Liver (tissue), 9 donors: ENCODE results near the gene SH2D4B. TPM values are rescaled to one million over a fixed set of nuclear protein-coding genes. Genes with fewer than 3 reads are reported as not detected.

Experiments used
- DNase-seq: peaks from one replicate; pipeline ENCODE4 v3.0.0-alpha.2; 2017; ENCODE audit warnings: low spot score
- H3K27ac ChIP-seq, 2 donors: one replicate each; pipeline ENCODE4 v1.7.0; 2013; ENCODE audit warnings: inconsistent platforms in 2 of 2, low read length in 2 of 2, control low read depth in 1 of 2, low read depth in 1 of 2, mild to moderate bottlenecking in 1 of 2
- H3K27me3 ChIP-seq, 4 donors: one replicate each; pipeline versions ENCODE4 v1.6.1 to v1.7.0; 2013; ENCODE audit warnings: low read length in 3 of 4, inconsistent platforms in 1 of 4, mild to moderate bottlenecking in 1 of 4, moderate library complexity in 1 of 4; ENCODE audit not compliant: control insufficient read depth in 4 of 4, insufficient read depth in 4 of 4
- H3K36me3 ChIP-seq, 4 donors: one replicate each; pipeline versions ENCODE4 v1.6.1 to v1.7.0; 2013; ENCODE audit warnings: low read length in 3 of 4, mild to moderate bottlenecking in 3 of 4, low read depth in 1 of 4, moderate library complexity in 1 of 4; ENCODE audit not compliant: control insufficient read depth in 4 of 4, insufficient read depth in 3 of 4
- H3K4me1 ChIP-seq, 4 donors: one replicate each; pipeline versions ENCODE4 v1.6.1 to v1.7.0; 2013; ENCODE audit warnings: low read length in 3 of 4, mild to moderate bottlenecking in 3 of 4, moderate library complexity in 1 of 4; ENCODE audit not compliant: control insufficient read depth in 4 of 4, insufficient read depth in 4 of 4
- H3K4me3 ChIP-seq, 3 donors: one replicate each; pipeline versions ENCODE4 v1.6.1 to v1.7.0; 2013; ENCODE audit warnings: low read length in 3 of 3, control low read depth in 1 of 3, low read depth in 1 of 3, mild to moderate bottlenecking in 1 of 3
- H3K9ac ChIP-seq, 2 donors: one replicate each; pipeline ENCODE4 v1.7.0; 2013; ENCODE audit warnings: low read length in 2 of 2, mild to moderate bottlenecking in 2 of 2, moderate library complexity in 2 of 2, control low read depth in 1 of 2, low read depth in 1 of 2
- H3K9me3 ChIP-seq, 4 donors: one replicate each; pipeline versions ENCODE4 v1.6.1 to v1.7.0; 2013; ENCODE audit warnings: low read length in 3 of 4; ENCODE audit not compliant: control insufficient read depth in 4 of 4
- EGR1 ChIP-seq, 2 donors: IDR thresholded peaks; 2 replicates each; pipeline ENCODE4 v1.6.1; 2016 to 2018; ENCODE audit warnings: antibody characterized with exemption in 2 of 2, low read depth in 2 of 2
- FOXA1 ChIP-seq: IDR thresholded peaks from 2 replicates; pipeline ENCODE4 v1.6.1; 2016; ENCODE audit warnings: antibody characterized with exemption
- FOXA2 ChIP-seq: IDR thresholded peaks from 2 replicates; pipeline ENCODE4 v1.6.1; 2016; ENCODE audit warnings: antibody characterized with exemption
- GABPA ChIP-seq, 2 donors: IDR thresholded peaks in 1 of 2; conservative IDR thresholded peaks in 1 of 2; 2 replicates each; pipeline ENCODE4 v1.6.1; 2016; ENCODE audit warnings: antibody characterized with exemption in 2 of 2, mild to moderate bottlenecking in 1 of 2, moderate library complexity in 1 of 2
- HNF4A ChIP-seq, 2 donors: conservative IDR thresholded peaks; 2 replicates each; pipeline ENCODE4 v1.6.1; 2016; ENCODE audit warnings: antibody characterized with exemption in 2 of 2, mild to moderate bottlenecking in 2 of 2
- JUND ChIP-seq, 2 donors: IDR thresholded peaks; 2 replicates each; pipeline ENCODE4 v1.6.1; 2016; ENCODE audit warnings: antibody characterized with exemption in 2 of 2
- MAX ChIP-seq: IDR thresholded peaks from 2 replicates; pipeline ENCODE4 v1.6.1; 2016; ENCODE audit warnings: antibody characterized with exemption
- NR2F2 ChIP-seq: IDR thresholded peaks from 2 replicates; pipeline ENCODE4 v1.6.1; 2016; ENCODE audit warnings: antibody characterized with exemption
- REST ChIP-seq: IDR thresholded peaks from 2 replicates; pipeline ENCODE4 v1.6.1; 2016; ENCODE audit warnings: antibody characterized with exemption, mild to moderate bottlenecking
- RXRA ChIP-seq, 2 donors: IDR thresholded peaks; 2 replicates each; pipeline ENCODE4 v1.6.1; 2017 to 2018; ENCODE audit warnings: antibody characterized with exemption in 2 of 2, mild to moderate bottlenecking in 1 of 2
- SP1 ChIP-seq: IDR thresholded peaks from 2 replicates; pipeline ENCODE4 v1.6.1; 2018; ENCODE audit warnings: antibody characterized with exemption, mild to moderate bottlenecking
- TAF1 ChIP-seq: conservative IDR thresholded peaks from 2 replicates; pipeline ENCODE4 v1.6.1; 2016; ENCODE audit warnings: antibody characterized with exemption, mild to moderate bottlenecking
- YY1 ChIP-seq: IDR thresholded peaks from 2 replicates; pipeline ENCODE4 v1.6.1; 2016; ENCODE audit warnings: antibody characterized with exemption, mild to moderate bottlenecking
- ZBTB33 ChIP-seq: IDR thresholded peaks from 2 replicates; pipeline ENCODE4 v1.6.1; 2016; ENCODE audit warnings: antibody characterized with exemption
- WGBS: extraction: QIAGEN DNeasy Blood & Tissue Kit; methylation state at CpG from one replicate; pipeline ENCODE4 v1.1.7; 2013; 5-methylcytosine and 5-hydroxymethylcytosine counted together
- polyA plus RNA-seq, 2 donors: library from polyadenylated mRNA; stranded (reverse) in 1 of 2; unstranded in 1 of 2; fragments of 200-250 nt in 1 of 2; fragments of >200 nt in 1 of 2; fragmentation: Nextera tagmentation in 1 of 2; extraction: Ambion mirVana in 1 of 2; gene quantifications; one replicate each; pipeline versions ENCODE4 v1.2.1 to v1.2.3, GENCODE V29; 2013 to 2015
- total RNA-seq, 2 donors: library from RNA; depleted of rRNA; stranded (reverse); fragments of >200 nt; gene quantifications; one replicate each; pipeline ENCODE4 v1.2.3, GENCODE V29; 2014
- TF ChIP-seq, protein P1 (sequence below): IDR thresholded peaks from 2 replicates; pipeline ENCODE4 v1.6.1; 2016; ENCODE audit warnings: antibody characterized with exemption
- TF ChIP-seq, protein P2 (sequence below): fragments of 150-350 bp; IDR thresholded peaks from 2 replicates; pipeline ENCODE4 v1.5.1; 2017; ENCODE audit warnings: improper control_type of control experiment, low read depth, low read length; ENCODE audit not compliant: missing input control
- donor health status: healthy.
- donor health status: healthy.
- donor health status: healthy.
- donor health status: healthy.
- donor health status: healthy.

The SH2D4B gene
- total and polyA plus RNA-seq, 4 donors, result 0.19 TPM; not detected in 3

DNA sequence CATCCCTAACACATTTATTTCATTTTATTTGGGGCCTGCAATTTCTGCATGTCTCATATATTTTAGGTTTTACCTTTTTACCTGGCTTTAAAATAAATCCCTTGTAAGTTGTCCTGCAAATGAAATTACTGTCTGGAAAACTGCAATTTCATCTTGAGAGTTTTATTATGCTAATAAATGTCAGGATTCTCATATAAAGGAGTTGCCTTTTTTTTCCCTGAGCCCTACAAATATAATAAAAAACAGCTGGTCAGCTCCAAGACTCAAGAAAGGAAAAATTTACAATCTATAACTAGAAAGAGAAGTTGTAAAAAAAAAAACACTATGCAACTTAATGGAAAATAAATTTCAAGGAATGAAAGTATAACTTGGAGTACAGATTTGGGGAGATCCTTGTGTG is 108.7 kb downstream of the SH2D4B start:
- peaks cover 0 to 2% (median 0%) of the 10 kb centered on the region in 4 donors for H3K27me3 ChIP-seq
- no peak for DNase-seq
- H3K36me3 ChIP-seq, result no peaks in the 10 kb centered on the region
- no peak overlapping the region for H3K4me3 ChIP-seq
- H3K9me3 ChIP-seq, result no peaks in the 10 kb centered on the region
- TF ChIP-seq FOXA2, result no peak
- TF ChIP-seq TAF1, result no peak
- no peak for TF ChIP-seq EGR1 (IDR thresholded peaks at IDR 0.05; ENCODE audit: low read depth in 2 of 2)
- TF ChIP-seq YY1, result no peak
- TF ChIP-seq HNF4A (conservative IDR thresholded peaks at IDR 0.05), result no peak
- no peak overlapping the region for H3K9ac ChIP-seq
- H3K4me1 ChIP-seq, result no peaks in the 10 kb centered on the region
- H3K27ac ChIP-seq, result no peak overlapping the region

DNA sequence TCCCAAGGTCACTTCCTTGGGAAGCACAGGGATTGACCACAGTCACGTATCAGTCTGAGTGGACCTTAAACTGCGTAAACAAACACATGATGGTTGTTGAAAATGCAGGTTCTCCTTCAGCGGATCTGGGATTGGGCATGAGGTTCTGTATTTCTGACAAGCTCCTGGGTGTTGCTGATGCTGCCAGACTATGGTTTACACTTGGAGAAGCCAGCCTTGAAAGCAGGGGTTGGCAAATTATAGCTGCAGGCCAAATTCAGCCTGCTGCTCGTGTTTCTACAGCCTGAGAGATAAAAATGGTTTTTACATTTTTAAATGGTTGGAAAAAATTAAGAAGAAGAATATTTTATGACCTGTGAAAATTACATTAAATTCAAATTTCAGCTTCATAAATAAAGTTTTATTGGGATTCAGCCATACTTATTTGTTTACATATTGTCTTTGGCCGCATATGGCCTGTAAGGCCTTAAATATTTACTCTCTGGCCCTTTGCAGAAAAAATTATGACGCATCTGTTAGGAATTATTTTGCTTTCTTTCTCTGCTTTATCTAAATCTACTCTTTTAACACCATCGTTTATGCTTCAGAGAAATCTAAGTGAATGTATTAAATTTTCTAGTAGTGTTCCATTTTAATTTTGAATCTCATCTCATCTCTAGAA is 109.6 kb downstream of the SH2D4B start:
- DNase-seq, result no peak
- Histone ChIP-seq H3K27ac (no peak overlapping the region), H3K36me3 (no peaks in the 10 kb centered on the region), H3K4me3 (no peak overlapping the region), H3K27me3 (peaks cover 0 to 2% (median 0%) of the 10 kb centered on the region in 4 donors), H3K4me1 (no peaks in the 10 kb centered on the region), H3K9me3 (peaks cover 0 to under 1% (median 0%) of the 10 kb centered on the region in 4 donors), H3K9ac (no peak overlapping the region)
- 78% methylated on average over 7 of the region's 7 CpGs for WGBS
- TF ChIP-seq GABPA (IDR thresholded peaks at IDR 0.05 in 1 of 2, conservative IDR thresholded peaks at IDR 0.05 in 1 of 2) (no peak), RXRA (IDR thresholded peaks at IDR 0.05) (no peak), HNF4A (conservative IDR thresholded peaks at IDR 0.05) (no peak)

GRCh38 chr10:80648106-80648505 is 110.4 kb downstream of the SH2D4B start:
- Histone ChIP-seq H3K9ac (no peak overlapping the region), H3K9me3 (peaks cover 0 to 4% (median 3%) of the 10 kb centered on the region in 4 donors), H3K36me3 (no peaks in the 10 kb centered on the region), H3K27ac (no peak overlapping the region), H3K4me1 (no peaks in the 10 kb centered on the region), H3K27me3 (peaks cover 0 to 2% (median 0%) of the 10 kb centered on the region in 4 donors), H3K4me3 (no peak overlapping the region)
- 83% methylated on average over 5 of the region's 5 CpGs for WGBS
- DNase-seq, result no peak
- TF ChIP-seq ZBTB33 (no peak), FOXA1 (no peak), RXRA (IDR thresholded peaks at IDR 0.05) (no peak), JUND (IDR thresholded peaks at IDR 0.05) (no peak), FOXA2 (no peak)

DNA sequence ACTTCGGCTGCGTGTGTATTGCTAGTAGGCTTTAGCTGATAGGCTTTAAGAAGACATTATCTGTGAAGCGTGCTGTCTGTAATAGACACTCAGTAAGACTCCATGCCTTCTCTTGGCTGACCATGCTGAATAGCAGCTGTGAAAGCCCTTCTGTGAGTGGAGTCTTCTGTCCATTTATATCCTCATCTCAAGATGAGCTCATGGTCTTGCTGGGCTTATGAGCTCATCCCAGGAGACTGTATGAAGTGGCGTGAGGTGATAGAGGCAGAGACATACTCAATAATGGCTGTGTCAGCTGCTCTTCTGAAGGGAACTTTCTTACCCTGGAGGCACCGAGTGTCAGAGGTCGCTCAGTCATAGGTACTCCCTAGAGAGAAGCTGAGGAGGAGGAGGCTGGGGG is 111.5 kb downstream of the SH2D4B start:
- DNase-seq, result no peak
- H3K4me3 ChIP-seq, result no peak overlapping the region
- peaks cover 0 to 2% (median 0%) of the 10 kb centered on the region in 4 donors for H3K27me3 ChIP-seq
- WGBS, result 92% methylated on average over 6 of the region's 6 CpGs
- H3K9ac ChIP-seq, result no peak overlapping the region
- H3K4me1 ChIP-seq, result no peaks in the 10 kb centered on the region
- H3K9me3 ChIP-seq, result peaks cover 6 to 10% (median 8%) of the 10 kb centered on the region in 4 donors
- no peak overlapping the region for H3K27ac ChIP-seq
- no peaks in the 10 kb centered on the region for H3K36me3 ChIP-seq
- TF ChIP-seq FOXA1 (no peak), FOXA2 (no peak), REST (no peak), SP1 (no peak), HNF4A (conservative IDR thresholded peaks at IDR 0.05) (no peak), YY1 (no peak), MAX (no peak), NR2F2 (no peak), EGR1 (IDR thresholded peaks at IDR 0.05; ENCODE audit: low read depth in 2 of 2) (no peak)
- TF ChIP-seq, protein P1, sequence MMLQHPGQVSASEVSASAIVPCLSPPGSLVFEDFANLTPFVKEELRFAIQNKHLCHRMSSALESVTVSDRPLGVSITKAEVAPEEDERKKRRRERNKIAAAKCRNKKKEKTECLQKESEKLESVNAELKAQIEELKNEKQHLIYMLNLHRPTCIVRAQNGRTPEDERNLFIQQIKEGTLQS, result no peak
- TF ChIP-seq, protein P2, sequence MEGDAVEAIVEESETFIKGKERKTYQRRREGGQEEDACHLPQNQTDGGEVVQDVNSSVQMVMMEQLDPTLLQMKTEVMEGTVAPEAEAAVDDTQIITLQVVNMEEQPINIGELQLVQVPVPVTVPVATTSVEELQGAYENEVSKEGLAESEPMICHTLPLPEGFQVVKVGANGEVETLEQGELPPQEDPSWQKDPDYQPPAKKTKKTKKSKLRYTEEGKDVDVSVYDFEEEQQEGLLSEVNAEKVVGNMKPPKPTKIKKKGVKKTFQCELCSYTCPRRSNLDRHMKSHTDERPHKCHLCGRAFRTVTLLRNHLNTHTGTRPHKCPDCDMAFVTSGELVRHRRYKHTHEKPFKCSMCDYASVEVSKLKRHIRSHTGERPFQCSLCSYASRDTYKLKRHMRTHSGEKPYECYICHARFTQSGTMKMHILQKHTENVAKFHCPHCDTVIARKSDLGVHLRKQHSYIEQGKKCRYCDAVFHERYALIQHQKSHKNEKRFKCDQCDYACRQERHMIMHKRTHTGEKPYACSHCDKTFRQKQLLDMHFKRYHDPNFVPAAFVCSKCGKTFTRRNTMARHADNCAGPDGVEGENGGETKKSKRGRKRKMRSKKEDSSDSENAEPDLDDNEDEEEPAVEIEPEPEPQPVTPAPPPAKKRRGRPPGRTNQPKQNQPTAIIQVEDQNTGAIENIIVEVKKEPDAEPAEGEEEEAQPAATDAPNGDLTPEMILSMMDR, result no peak
